HEK293 (cell line): Measurements from ENCODE around the gene MAP4K4.

Experiments used
- GFI1B ChIP-seq: fragments of 450-650 bp; formaldehyde crosslinking; IDR thresholded peaks from 2 replicates; pipeline ENCODE4 v1.5.1; 2016; ENCODE audit warnings: missing biosample characterization, missing genetic modification characterization
- KLF9 ChIP-seq: fragments of 450-650 bp; formaldehyde crosslinking; IDR thresholded peaks from 2 replicates; pipeline ENCODE4 v1.5.1; 2016; ENCODE audit warnings: missing biosample characterization, missing genetic modification characterization, low read depth
- YY1 ChIP-seq: fragments of 450-650 bp; formaldehyde crosslinking; IDR thresholded peaks from 2 replicates; pipeline ENCODE4 v1.5.1; 2018; ENCODE audit warnings: missing biosample characterization, missing genetic modification characterization
- ZBTB7A ChIP-seq: fragments of 450-650 bp; formaldehyde crosslinking; IDR thresholded peaks from 2 replicates; pipeline ENCODE4 v1.5.1; 2016; ENCODE audit warnings: low read depth, missing biosample characterization, missing genetic modification characterization
- ZNF24 ChIP-seq: fragments of 450-650 bp; formaldehyde crosslinking; IDR thresholded peaks from 2 replicates; pipeline ENCODE4 v1.5.1; 2016; ENCODE audit warnings: missing biosample characterization, missing genetic modification characterization
- ZNF521 ChIP-seq: fragments of 450-650 bp; formaldehyde crosslinking; IDR thresholded peaks from 2 replicates; pipeline ENCODE4 v1.5.1; 2017; ENCODE audit warnings: missing biosample characterization, mild to moderate bottlenecking, missing genetic modification characterization
- ZNF529 ChIP-seq: fragments of 450-650 bp; formaldehyde crosslinking; IDR thresholded peaks from 2 replicates; pipeline ENCODE4 v1.5.1; 2017; ENCODE audit warnings: missing genetic modification characterization, missing biosample characterization; ENCODE audit not compliant: insufficient replicate concordance
- ZNF658 ChIP-seq: fragments of 450-650 bp; formaldehyde crosslinking; IDR thresholded peaks from 2 replicates; pipeline ENCODE4; 2016; ENCODE audit warnings: missing biosample characterization, missing genetic modification characterization
- ZNF707 ChIP-seq: fragments of 450-650 bp; formaldehyde crosslinking; IDR thresholded peaks from 2 replicates; pipeline ENCODE4 v1.5.1; 2016; ENCODE audit warnings: missing biosample characterization, missing genetic modification characterization
- ZNF768 ChIP-seq: fragments of 450-650 bp; formaldehyde crosslinking; IDR thresholded peaks from 2 replicates; pipeline ENCODE4 v1.5.1; 2018; ENCODE audit warnings: missing biosample characterization, mild to moderate bottlenecking, missing genetic modification characterization
- TF ChIP-seq, protein P1 (sequence below): fragments of 450-650 bp; formaldehyde crosslinking; IDR thresholded peaks from 2 replicates; pipeline ENCODE4 v1.5.1; 2016; ENCODE audit warnings: missing biosample characterization, missing genetic modification characterization
- TF ChIP-seq, protein P2 (sequence below): fragments of 450-650 bp; IDR thresholded peaks from 2 replicates; pipeline ENCODE4 v1.5.1; 2018; ENCODE audit warnings: missing biosample characterization, mild to moderate bottlenecking, missing genetic modification characterization
- TF ChIP-seq, protein P3 (sequence below): fragments of 450-650 bp; formaldehyde crosslinking; IDR thresholded peaks from 2 replicates; pipeline ENCODE4 v1.5.1; 2016; ENCODE audit warnings: missing biosample characterization, missing genetic modification characterization

DNA sequence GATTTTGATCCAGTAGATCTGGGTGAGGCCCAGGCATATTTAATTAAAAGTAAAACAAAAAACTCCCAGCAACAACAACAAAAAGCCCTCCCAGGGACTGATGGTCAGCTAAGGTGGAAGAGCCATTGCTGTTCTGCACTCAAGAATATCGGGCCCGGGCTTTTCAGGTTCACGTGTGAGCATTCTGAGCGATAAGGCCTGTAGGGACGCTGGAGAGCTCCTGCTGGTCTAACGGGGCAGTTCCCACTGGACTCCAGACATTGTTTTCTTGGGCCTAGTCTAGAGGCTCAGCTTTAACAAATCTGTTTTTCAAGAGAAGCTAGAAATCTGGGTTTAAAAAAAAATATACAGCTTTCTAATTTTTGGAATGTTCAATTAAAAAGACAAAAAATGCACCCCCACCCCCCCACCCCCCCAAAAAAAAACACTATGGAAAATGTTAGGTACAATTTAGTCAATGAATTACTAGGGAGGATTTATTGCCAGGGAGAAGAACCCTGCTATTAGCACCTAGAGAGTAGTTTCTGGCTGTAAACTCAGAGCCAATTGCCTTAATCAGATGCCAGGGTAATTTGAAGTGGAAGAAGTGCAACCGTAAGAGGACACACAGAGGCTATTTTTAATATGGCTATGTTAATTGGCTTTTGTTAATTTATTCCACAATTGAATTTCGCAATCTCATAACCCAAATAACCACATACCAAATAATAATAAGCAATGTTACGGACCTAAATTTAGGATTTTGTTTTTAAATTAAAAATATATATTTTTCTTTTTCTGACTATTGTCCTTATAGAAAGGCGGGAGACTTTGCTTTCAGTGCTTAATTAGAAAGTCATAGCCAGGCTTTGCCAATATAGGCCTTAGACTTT, 78.9 kb downstream of the MAP4K4 start:
- no peak for TF ChIP-seq GFI1B (tag by site-specific recombination)
- no peak for TF ChIP-seq ZBTB7A (tag by site-specific recombination)
- TF ChIP-seq, protein P1, sequence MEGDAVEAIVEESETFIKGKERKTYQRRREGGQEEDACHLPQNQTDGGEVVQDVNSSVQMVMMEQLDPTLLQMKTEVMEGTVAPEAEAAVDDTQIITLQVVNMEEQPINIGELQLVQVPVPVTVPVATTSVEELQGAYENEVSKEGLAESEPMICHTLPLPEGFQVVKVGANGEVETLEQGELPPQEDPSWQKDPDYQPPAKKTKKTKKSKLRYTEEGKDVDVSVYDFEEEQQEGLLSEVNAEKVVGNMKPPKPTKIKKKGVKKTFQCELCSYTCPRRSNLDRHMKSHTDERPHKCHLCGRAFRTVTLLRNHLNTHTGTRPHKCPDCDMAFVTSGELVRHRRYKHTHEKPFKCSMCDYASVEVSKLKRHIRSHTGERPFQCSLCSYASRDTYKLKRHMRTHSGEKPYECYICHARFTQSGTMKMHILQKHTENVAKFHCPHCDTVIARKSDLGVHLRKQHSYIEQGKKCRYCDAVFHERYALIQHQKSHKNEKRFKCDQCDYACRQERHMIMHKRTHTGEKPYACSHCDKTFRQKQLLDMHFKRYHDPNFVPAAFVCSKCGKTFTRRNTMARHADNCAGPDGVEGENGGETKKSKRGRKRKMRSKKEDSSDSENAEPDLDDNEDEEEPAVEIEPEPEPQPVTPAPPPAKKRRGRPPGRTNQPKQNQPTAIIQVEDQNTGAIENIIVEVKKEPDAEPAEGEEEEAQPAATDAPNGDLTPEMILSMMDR (tag by site-specific recombination) = no peak
- no peak for TF ChIP-seq ZNF521 (tag by site-specific recombination)
- no peak for TF ChIP-seq YY1 (tag by site-specific recombination)
- no peak for TF ChIP-seq KLF9 (tag by site-specific recombination)
- no peak for TF ChIP-seq ZNF768 (tag by site-specific recombination)
- no peak for TF ChIP-seq ZNF24 (tag by site-specific recombination)
- TF ChIP-seq ZNF707 (tag by site-specific recombination) = no peak
- TF ChIP-seq ZNF529 (tag by site-specific recombination) = no peak
- TF ChIP-seq, protein P2, sequence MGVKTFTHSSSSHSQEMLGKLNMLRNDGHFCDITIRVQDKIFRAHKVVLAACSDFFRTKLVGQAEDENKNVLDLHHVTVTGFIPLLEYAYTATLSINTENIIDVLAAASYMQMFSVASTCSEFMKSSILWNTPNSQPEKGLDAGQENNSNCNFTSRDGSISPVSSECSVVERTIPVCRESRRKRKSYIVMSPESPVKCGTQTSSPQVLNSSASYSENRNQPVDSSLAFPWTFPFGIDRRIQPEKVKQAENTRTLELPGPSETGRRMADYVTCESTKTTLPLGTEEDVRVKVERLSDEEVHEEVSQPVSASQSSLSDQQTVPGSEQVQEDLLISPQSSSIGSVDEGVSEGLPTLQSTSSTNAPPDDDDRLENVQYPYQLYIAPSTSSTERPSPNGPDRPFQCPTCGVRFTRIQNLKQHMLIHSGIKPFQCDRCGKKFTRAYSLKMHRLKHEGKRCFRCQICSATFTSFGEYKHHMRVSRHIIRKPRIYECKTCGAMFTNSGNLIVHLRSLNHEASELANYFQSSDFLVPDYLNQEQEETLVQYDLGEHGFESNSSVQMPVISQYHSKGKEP (tag by site-specific recombination) = no peak
- TF ChIP-seq, protein P3, sequence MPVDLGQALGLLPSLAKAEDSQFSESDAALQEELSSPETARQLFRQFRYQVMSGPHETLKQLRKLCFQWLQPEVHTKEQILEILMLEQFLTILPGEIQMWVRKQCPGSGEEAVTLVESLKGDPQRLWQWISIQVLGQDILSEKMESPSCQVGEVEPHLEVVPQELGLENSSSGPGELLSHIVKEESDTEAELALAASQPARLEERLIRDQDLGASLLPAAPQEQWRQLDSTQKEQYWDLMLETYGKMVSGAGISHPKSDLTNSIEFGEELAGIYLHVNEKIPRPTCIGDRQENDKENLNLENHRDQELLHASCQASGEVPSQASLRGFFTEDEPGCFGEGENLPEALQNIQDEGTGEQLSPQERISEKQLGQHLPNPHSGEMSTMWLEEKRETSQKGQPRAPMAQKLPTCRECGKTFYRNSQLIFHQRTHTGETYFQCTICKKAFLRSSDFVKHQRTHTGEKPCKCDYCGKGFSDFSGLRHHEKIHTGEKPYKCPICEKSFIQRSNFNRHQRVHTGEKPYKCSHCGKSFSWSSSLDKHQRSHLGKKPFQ (tag by site-specific recombination) = no peak
- TF ChIP-seq ZNF658 (tag by site-specific recombination) = no peak
